ENCODE data around the gene GOLGA6L25. TPM values are rescaled to one million over a fixed set of nuclear protein-coding genes. Genes with fewer than 3 reads are reported as not detected.
"Not testable (repeated sequence)": the region's sequence is repeated elsewhere in the genome, so short reads cannot be mapped to it uniquely, and the experiment has no call there.

GOLGA6L25 gene

DNA sequence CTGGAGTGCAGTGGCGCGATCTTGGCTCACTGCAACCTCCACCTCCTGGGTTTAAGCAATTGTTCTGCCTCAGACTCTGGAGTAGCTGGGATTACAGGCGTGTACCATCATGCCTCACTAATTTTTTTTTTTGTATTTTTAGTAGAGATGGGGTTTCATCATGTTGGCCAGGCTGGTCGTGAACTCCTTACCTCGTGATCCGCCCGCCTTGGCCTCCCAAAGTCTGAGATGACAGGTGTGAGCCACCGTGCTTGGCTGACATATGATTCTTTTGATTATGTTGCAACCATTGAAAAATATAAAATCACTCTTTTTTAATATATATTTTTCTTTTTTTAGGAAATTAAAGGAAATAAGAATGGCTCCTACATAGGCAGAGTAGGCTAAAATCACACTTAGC, 44.8 kb downstream of the GOLGA6L25 start:
- H2BK5ac ChIP-seq (ENCODE audit: low read length); H3K27ac ChIP-seq (replicated peaks; ENCODE audit: low read length); H3K4ac ChIP-seq (ENCODE audit: low read length); H2BK15ac ChIP-seq (ENCODE audit: low read length); H2AFZ ChIP-seq (ENCODE audit: low read length); H2AK5ac ChIP-seq (ENCODE audit: low read depth, low read length); H4K91ac ChIP-seq (ENCODE audit: low read depth, low read length, poor library complexity); H3K4me3 ChIP-seq (ENCODE audit: low read length in 2 of 2); H2BK12ac ChIP-seq (ENCODE audit: low read length); H4K8ac ChIP-seq (ENCODE audit: low read depth, low read length); H3K9ac ChIP-seq (ENCODE audit: low read depth, low read length, poor library complexity); H3K23ac ChIP-seq (ENCODE audit: low read depth, low read length, poor library complexity); H3K9me3 ChIP-seq (replicated peaks in 1 of 2; ENCODE audit: control insufficient read depth in 2 of 2, insufficient read depth in 1 of 2, low read depth in 1 of 2, low read length in 2 of 2); H3K27me3 ChIP-seq (ENCODE audit: control insufficient read depth in 3 of 3, insufficient read depth in 3 of 3, low read depth in 1 of 3, low read length in 3 of 3); H3K36me3 ChIP-seq (replicated peaks in 1 of 2; ENCODE audit: control insufficient read depth in 2 of 2, insufficient read depth in 2 of 2, low read length in 2 of 2); H2BK120ac ChIP-seq (ENCODE audit: low read depth, low read length); H3K79me1 ChIP-seq (ENCODE audit: low read depth, low read length); H3K4me2 ChIP-seq (ENCODE audit: insufficient read depth, low read length, poor library complexity, severe bottlenecking); DNase-seq (ENCODE audit: low spot score); H3K4me1 ChIP-seq (ENCODE audit: control insufficient read depth in 2 of 2, insufficient read depth in 1 of 2, low read depth in 1 of 2, low read length in 2 of 2); H3K14ac ChIP-seq (ENCODE audit: low read length); H3K18ac ChIP-seq (ENCODE audit: low read length): not testable (repeated sequence)
- no CpG with 5 or more reads among the region's 8 CpGs for WGBS, 2 donors (ENCODE audit: extremely low coverage in 2 of 2, insufficient read length in 2 of 2, insufficient replicate concordance in 1 of 2)

- H2AFZ ChIP-seq (ENCODE audit: low read length); H3K4me2 ChIP-seq (ENCODE audit: insufficient read depth, low read length, poor library complexity, severe bottlenecking); H2BK120ac ChIP-seq (ENCODE audit: low read depth, low read length); H3K18ac ChIP-seq (ENCODE audit: low read length); H3K79me1 ChIP-seq (ENCODE audit: low read depth, low read length); H3K9me3 ChIP-seq (replicated peaks in 1 of 2; ENCODE audit: control insufficient read depth in 2 of 2, insufficient read depth in 1 of 2, low read depth in 1 of 2, low read length in 2 of 2); H2BK15ac ChIP-seq (ENCODE audit: low read length); H4K91ac ChIP-seq (ENCODE audit: low read depth, low read length, poor library complexity); H3K14ac ChIP-seq (ENCODE audit: low read length); H3K23ac ChIP-seq (ENCODE audit: low read depth, low read length, poor library complexity); H3K9ac ChIP-seq (ENCODE audit: low read depth, low read length, poor library complexity); H3K27me3 ChIP-seq (ENCODE audit: control insufficient read depth in 3 of 3, insufficient read depth in 3 of 3, low read depth in 1 of 3, low read length in 3 of 3); H3K4ac ChIP-seq (ENCODE audit: low read length); H3K4me1 ChIP-seq (ENCODE audit: control insufficient read depth in 2 of 2, insufficient read depth in 1 of 2, low read depth in 1 of 2, low read length in 2 of 2); H2BK5ac ChIP-seq (ENCODE audit: low read length); H2BK12ac ChIP-seq (ENCODE audit: low read length); H3K36me3 ChIP-seq (replicated peaks in 1 of 2; ENCODE audit: control insufficient read depth in 2 of 2, insufficient read depth in 2 of 2, low read length in 2 of 2); H3K4me3 ChIP-seq (ENCODE audit: low read length in 2 of 2); DNase-seq (ENCODE audit: low spot score); H2AK5ac ChIP-seq (ENCODE audit: low read depth, low read length); H3K27ac ChIP-seq (replicated peaks; ENCODE audit: low read length); H4K8ac ChIP-seq (ENCODE audit: low read depth, low read length): not testable (repeated sequence)
- no CpG with 5 or more reads among the region's 9 CpGs for WGBS, 2 donors (ENCODE audit: extremely low coverage in 2 of 2, insufficient read length in 2 of 2, insufficient replicate concordance in 1 of 2)
Measured at GRCh38 chr15:28602152-28602551, 48.8 kb downstream of the GOLGA6L25 start.

Small RNA genes within 50 kb of the gene (small RNA-seq; reads per million reads assigned to genes)
- gene AC138749.2 (ENCODE audit: insufficient read depth) (not detected), gene RF00017 (ENCODE audit: insufficient read depth) (not detected)
